Measurements from ENCODE around the gene MATN3. TPM values are rescaled to one million over a fixed set of nuclear protein-coding genes. Genes with fewer than 3 reads are reported as not detected.
"Not testable (repeated sequence)": the region's sequence is repeated elsewhere in the genome, so short reads cannot be mapped to it uniquely, and the experiment has no call there.

Gene MATN3
- total RNA-seq, 2 experiments from 2014 or later: not detected

DNA sequence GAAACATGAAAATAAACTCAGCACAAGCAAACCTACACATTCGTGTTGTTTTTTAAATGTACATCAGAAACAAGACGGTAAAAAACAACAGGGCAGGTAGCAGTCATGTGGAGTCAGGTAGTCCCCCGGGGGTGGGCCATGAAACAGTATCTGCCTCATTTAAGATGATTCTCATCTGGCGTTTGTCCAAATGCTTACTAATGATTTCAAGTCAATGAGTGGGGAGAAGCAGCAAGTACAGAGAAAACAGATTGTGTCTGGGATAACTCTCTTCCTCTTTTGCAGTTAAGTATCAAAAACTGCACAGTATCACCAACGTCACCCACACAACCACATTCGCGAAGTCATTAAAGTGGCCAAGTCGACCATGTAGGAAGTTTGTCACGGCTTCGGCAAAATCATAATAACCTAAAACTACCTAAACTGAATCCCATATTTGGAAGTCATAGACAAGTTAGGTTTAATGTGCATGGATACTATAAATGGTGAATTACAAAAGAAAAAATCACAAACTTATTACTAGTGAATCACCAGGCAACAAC lies 37.7 kb upstream of the MATN3 start:
- Mint-ChIP-seq H3K9me3 (no peaks in the 10 kb centered on the region), H3K27ac (no peak overlapping the region), H3K27me3 (peaks cover 8% of the 10 kb centered on the region), H3K4me1 (peaks cover 23% of the 10 kb centered on the region), H3K36me3 (ENCODE audit: low read depth) (no peaks in the 10 kb centered on the region), H3K4me3 (no peak overlapping the region)
- peak; percentile 34 for DNase-seq
- CTCF ChIA-PET: interaction anchor here (0.9 kb wide), 2 partner anchors 35 to 147 kb away, joined by 3 read pairs; no protein-coding TSS in a partner anchor
- POLR2A ChIA-PET: no interaction called here

GRCh38 chr2:20049637-20050036 lies 37.2 kb upstream of the MATN3 start:
- Mint-ChIP-seq H3K9me3 (no peaks in the 10 kb centered on the region), H3K4me1 (peaks cover 23% of the 10 kb centered on the region), H3K27ac (no peak overlapping the region), H3K36me3 (ENCODE audit: low read depth) (no peaks in the 10 kb centered on the region), H3K4me3 (no peak overlapping the region), H3K27me3 (peaks cover 3% of the 10 kb centered on the region)
- DNase-seq: no peak
- ChIA-PET CTCF (interaction anchor here (0.9 kb wide), 2 partner anchors 34 to 146 kb away, joined by 3 read pairs; no protein-coding TSS in a partner anchor), POLR2A (no interaction called here)

DNA sequence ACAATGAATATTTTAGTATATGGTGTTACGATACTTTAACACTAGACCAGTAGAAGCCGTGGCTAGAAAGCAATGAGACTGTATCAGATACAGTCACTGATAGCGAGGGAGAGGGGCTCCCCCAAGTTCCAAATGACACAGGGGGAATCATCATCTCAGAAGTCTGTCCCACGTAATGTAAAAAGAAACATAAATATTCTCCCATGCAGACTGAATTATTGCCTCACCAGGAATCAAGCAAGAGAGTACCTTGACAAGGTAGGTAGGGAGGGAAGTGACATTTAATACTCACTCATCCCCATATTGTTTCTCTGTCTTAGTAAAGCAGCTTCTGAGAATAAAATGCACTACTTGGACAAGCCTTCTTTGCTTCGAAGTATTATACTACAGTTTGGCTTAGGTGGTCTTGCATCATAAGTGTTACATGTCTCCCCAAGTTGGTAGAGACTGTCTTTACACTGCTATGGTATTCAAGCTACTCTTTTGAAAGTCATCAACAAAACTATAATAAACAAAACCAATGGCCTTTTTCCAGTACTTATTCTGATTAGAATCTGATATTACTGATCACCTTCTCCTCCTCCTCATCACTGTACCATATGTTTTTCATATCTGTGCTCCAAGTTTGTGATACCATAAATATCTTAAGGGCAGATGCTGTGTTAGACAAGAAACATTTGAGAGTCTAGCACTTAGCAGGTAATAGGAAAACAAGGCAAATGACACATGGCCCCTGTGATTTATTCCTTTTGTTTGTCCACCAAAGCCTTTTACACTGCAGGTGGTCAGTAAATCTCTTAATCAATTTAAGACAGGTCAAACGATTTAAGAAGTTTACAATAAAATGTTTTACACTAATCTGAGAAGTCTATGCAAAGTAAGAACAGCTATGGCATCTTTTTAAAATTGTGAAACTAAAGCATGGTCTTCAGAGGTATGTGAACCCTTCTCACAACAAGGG lies 36.3 kb upstream of the MATN3 start:
- no peak for DNase-seq
- POLR2A ChIA-PET: no interaction called here
- no peaks in the 10 kb centered on the region for H3K36me3 Mint-ChIP-seq (ENCODE audit: low read depth)
- no peaks in the 10 kb centered on the region for H3K27me3 Mint-ChIP-seq
- peaks cover 23% of the 10 kb centered on the region for H3K4me1 Mint-ChIP-seq
- H3K27ac Mint-ChIP-seq: no peak overlapping the region
- no peaks in the 10 kb centered on the region for H3K9me3 Mint-ChIP-seq
- H3K4me3 Mint-ChIP-seq: no peak overlapping the region
- CTCF ChIA-PET: interaction anchor here (1.2 kb wide), 1 partner anchor 9 kb away, joined by 4 read pairs; no protein-coding TSS in a partner anchor

- CTCF ChIA-PET; H3K36me3 Mint-ChIP-seq (ENCODE audit: low read depth); H3K27ac Mint-ChIP-seq; H3K27me3 Mint-ChIP-seq; H3K4me3 Mint-ChIP-seq; H3K9me3 Mint-ChIP-seq; DNase-seq: not testable (repeated sequence)
- H3K4me1 Mint-ChIP-seq: peaks cover 23% of the 10 kb centered on the region
- POLR2A ChIA-PET: interaction anchor here (0.6 kb wide), 1 partner anchor 10 kb away, joined by 3 read pairs; no protein-coding TSS in a partner anchor
Measured at GRCh38 chr2:20045712-20046292, 33.3 kb upstream of the MATN3 start.

DNA sequence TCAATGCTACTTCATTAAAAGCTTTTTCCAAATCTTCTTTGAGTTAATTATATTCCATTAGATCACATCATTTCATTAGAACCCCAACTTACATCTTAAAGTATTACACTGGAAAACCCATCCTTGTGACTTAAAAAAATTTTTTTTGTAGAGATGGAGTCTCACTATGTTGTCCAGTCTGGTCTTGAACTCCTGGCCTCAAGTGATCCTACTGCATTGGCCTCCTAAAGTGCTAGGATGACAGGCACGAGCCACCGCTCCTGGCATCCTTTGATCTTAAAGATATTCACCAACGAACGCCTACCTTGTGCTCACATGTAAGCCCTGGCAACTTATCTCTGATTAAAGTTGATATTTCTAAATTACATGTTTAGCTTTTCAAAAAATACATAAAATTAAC lies 32.3 kb upstream of the MATN3 start:
- peaks cover 7% of the 10 kb centered on the region for H3K36me3 Mint-ChIP-seq (ENCODE audit: low read depth)
- peaks cover 16% of the 10 kb centered on the region for H3K4me1 Mint-ChIP-seq
- no peaks in the 10 kb centered on the region for H3K27me3 Mint-ChIP-seq
- no peaks in the 10 kb centered on the region for H3K9me3 Mint-ChIP-seq
- DNase-seq: no peak
- H3K4me3 Mint-ChIP-seq: no peak overlapping the region
- H3K27ac Mint-ChIP-seq: no peak overlapping the region
- ChIA-PET POLR2A (no interaction called here), CTCF (no interaction called here)

DNA sequence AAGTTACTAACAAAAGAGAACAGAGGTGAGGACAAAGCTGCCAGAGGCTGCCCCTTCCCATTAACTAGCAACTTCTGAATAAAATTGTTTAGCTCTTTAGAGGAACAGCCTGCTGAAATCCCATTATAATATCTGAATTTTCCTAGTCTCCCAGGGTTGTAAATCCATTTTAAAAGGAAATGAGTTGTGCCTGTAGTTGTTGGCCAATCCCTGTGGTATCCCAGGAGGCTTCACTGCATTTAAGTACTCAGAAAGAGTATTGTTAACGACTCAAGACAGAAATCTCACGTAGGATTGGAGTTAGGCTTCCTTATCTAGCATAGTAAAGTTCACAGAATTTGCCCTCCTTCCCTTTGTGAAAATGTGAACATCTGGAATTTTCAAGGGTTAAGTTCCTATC lies 30.1 kb upstream of the MATN3 start:
- no peaks in the 10 kb centered on the region for H3K9me3 Mint-ChIP-seq
- H3K4me3 Mint-ChIP-seq: no peak overlapping the region
- ChIA-PET POLR2A (no interaction called here), CTCF (no interaction called here)
- no peak overlapping the region for H3K27ac Mint-ChIP-seq
- peaks cover 3% of the 10 kb centered on the region for H3K4me1 Mint-ChIP-seq
- no peaks in the 10 kb centered on the region for H3K27me3 Mint-ChIP-seq
- no peak for DNase-seq
- H3K36me3 Mint-ChIP-seq (ENCODE audit: low read depth): peaks cover 20% of the 10 kb centered on the region

DNA sequence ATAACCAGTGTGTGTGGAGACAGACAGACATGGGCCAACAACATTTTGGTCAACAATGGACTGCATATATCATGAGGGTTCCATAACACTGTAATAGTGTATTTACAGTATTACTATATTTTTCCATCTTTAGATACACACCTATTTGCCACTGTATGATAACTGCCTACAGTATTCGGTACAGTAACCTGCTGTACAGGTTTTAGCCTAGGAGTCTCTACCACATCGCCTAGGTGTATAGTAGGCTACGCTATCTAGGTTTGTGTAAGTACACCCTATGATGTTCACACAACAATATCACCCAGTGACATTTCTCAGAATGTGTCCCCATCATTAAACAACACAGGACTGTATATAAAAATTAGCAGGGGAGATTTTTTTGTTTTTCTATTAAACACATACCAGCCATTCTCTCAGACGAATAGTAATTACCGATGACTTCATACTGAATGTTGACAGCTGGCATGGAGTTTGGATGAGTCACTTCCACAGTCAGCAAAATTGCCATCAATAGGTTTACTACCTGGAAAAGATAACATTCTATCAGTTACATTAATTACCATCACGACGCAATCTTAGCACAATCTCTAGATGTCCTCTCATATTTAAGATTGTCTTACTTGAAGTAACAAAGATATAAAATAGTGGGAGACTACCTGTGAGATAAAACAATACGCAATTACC lies 28.2 kb upstream of the MATN3 start:
- peaks cover 14% of the 10 kb centered on the region for H3K4me1 Mint-ChIP-seq
- ChIA-PET CTCF (interaction anchor here (0.6 to 1.5 kb wide), 3 partner anchors 8 to 25 kb away, joined by 4 to 5 read pairs (median 4); no protein-coding TSS in a partner anchor), POLR2A (no interaction called here)
- H3K36me3 Mint-ChIP-seq (ENCODE audit: low read depth): peaks cover 36% of the 10 kb centered on the region
- no peaks in the 10 kb centered on the region for H3K9me3 Mint-ChIP-seq
- DNase-seq: no peak
- H3K27ac Mint-ChIP-seq: no peak overlapping the region
- no peak overlapping the region for H3K4me3 Mint-ChIP-seq
- no peaks in the 10 kb centered on the region for H3K27me3 Mint-ChIP-seq

- ChIA-PET POLR2A (no interaction called here), CTCF (interaction anchor here (0.7 kb wide), 1 partner anchor 328 kb away, joined by 4 read pairs; no protein-coding TSS in a partner anchor)
- no peak for DNase-seq
- H3K27ac Mint-ChIP-seq: no peak overlapping the region
- no peaks in the 10 kb centered on the region for H3K27me3 Mint-ChIP-seq
- H3K4me1 Mint-ChIP-seq: peaks cover 14% of the 10 kb centered on the region
- no peaks in the 10 kb centered on the region for H3K9me3 Mint-ChIP-seq
- peaks cover 53% of the 10 kb centered on the region for H3K36me3 Mint-ChIP-seq (ENCODE audit: low read depth)
- H3K4me3 Mint-ChIP-seq: no peak overlapping the region
Measured at GRCh38 chr2:20037660-20038059, 25.2 kb upstream of the MATN3 start.

- Mint-ChIP-seq H3K27ac (peak overlapping the region; percentile 71), H3K36me3 (ENCODE audit: low read depth) (peaks cover 68% of the 10 kb centered on the region), H3K27me3 (no peaks in the 10 kb centered on the region), H3K4me1 (peaks cover 14% of the 10 kb centered on the region), H3K4me3 (no peak overlapping the region), H3K9me3 (no peaks in the 10 kb centered on the region)
- ChIA-PET POLR2A (interaction anchor here (0.7 kb wide), 1 partner anchor 10 kb away, joined by 3 read pairs; no protein-coding TSS in a partner anchor), CTCF (interaction anchor here (0.7 to 2.0 kb wide), 3 partner anchors 16 to 20 kb away, joined by 3 to 6 read pairs (median 4); no protein-coding TSS in a partner anchor)
- no peak for DNase-seq
Measured at GRCh38 chr2:20035955-20036666, 23.6 kb upstream of the MATN3 start.

DNA sequence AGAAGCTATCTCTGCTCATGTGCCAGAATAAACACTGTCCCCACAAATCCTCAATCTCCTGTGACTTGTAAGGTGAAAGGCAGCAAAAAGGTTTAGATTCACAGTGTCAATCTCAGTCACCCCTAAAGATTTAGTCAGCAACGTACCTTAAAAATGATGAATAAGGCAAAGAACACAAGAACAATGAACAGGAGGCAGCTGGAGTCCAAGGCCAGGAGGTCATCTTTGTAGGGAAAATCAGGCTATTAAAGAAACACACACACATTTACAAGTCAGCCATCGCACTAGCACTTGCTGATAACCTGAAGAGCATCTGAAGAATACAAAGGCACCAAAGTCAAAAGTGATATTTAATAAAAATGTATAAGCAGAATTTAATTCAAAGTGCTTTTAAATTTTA lies 22.4 kb upstream of the MATN3 start:
- ChIA-PET POLR2A (no interaction called here), CTCF (interaction anchor here (0.8 to 1.1 kb wide), 2 partner anchors 12 to 68 kb away, joined by 3 to 4 read pairs; no protein-coding TSS in a partner anchor)
- H3K27me3 Mint-ChIP-seq: no peaks in the 10 kb centered on the region
- no peaks in the 10 kb centered on the region for H3K9me3 Mint-ChIP-seq
- peaks cover 14% of the 10 kb centered on the region for H3K4me1 Mint-ChIP-seq
- H3K27ac Mint-ChIP-seq: no peak overlapping the region
- no peak for DNase-seq
- peaks cover 71% of the 10 kb centered on the region for H3K36me3 Mint-ChIP-seq (ENCODE audit: low read depth)
- no peak overlapping the region for H3K4me3 Mint-ChIP-seq

DNA sequence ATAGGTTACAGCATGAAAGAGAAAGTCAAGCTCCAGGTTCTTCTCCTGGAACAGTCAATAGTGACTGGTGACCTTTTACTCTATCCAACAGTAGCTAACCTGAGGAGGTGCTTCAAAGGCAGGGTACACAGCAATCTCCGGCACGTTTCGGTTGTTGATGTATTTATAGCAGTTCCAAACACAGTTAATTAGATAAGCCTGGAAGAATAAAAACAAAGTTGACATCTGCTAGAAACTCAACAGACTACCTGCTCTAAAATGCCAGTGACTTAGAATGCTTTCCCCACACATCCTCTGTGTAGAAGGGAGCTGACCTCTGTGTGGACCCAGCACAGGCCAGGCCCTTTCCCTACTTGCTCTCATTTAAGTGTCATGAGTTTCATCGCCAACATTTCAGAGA lies 21.8 kb upstream of the MATN3 start:
- ChIA-PET CTCF (interaction anchor here (0.8 to 1.1 kb wide), 2 partner anchors 13 to 68 kb away, joined by 3 to 4 read pairs; no protein-coding TSS in a partner anchor), POLR2A (no interaction called here)
- no peak for DNase-seq
- Mint-ChIP-seq H3K9me3 (no peaks in the 10 kb centered on the region), H3K27ac (no peak overlapping the region), H3K4me1 (peaks cover 14% of the 10 kb centered on the region), H3K27me3 (no peaks in the 10 kb centered on the region), H3K4me3 (no peak overlapping the region), H3K36me3 (ENCODE audit: low read depth) (peaks cover 76% of the 10 kb centered on the region)

DNA sequence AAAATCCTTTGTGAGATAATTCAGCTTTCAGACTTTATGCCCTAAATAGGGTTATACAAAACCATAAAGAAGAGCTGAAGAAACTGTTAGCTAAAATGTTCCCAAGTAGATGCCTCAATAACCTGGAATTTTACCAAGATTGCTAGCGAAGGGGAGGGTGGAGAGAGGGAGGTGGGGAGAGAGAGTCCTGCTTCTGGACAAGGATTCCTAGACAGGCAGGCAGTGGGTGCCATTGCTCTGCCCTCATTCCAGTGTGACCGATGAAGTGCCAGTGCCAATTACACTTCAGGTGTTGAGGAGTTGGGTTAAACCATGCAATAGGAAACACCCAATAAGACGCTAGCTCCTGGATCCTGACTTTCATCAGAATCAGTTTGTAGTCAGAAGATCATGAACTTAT lies 20.9 kb upstream of the MATN3 start:
- no peak overlapping the region for H3K27ac Mint-ChIP-seq
- ChIA-PET CTCF (no interaction called here), POLR2A (no interaction called here)
- peaks cover 80% of the 10 kb centered on the region for H3K36me3 Mint-ChIP-seq (ENCODE audit: low read depth)
- no peak overlapping the region for H3K4me3 Mint-ChIP-seq
- peaks cover 14% of the 10 kb centered on the region for H3K4me1 Mint-ChIP-seq
- no peaks in the 10 kb centered on the region for H3K9me3 Mint-ChIP-seq
- DNase-seq: no peak
- no peaks in the 10 kb centered on the region for H3K27me3 Mint-ChIP-seq
